Muscle layer of colon (tissue), 2 donors: ENCODE data around the gene TSSC4.

Experiments
- H3K27ac ChIP-seq: one replicate; pipeline ENCODE4 v1.7.0; 2013; ENCODE audit warnings: low read depth, mild to moderate bottlenecking, low read length, moderate library complexity
- H3K27me3 ChIP-seq, 2 donors: one replicate each; pipeline ENCODE4 v1.7.0; 2013; ENCODE audit warnings: low read length in 2 of 2, mild to moderate bottlenecking in 2 of 2; ENCODE audit not compliant: insufficient read depth in 2 of 2, control insufficient read depth in 1 of 2
- H3K36me3 ChIP-seq: one replicate; pipeline ENCODE4 v1.7.0; 2013; ENCODE audit warnings: mild to moderate bottlenecking, low read length; ENCODE audit not compliant: insufficient read depth
- H3K4me1 ChIP-seq: one replicate; pipeline ENCODE4 v1.7.0; 2013; ENCODE audit warnings: mild to moderate bottlenecking, low read length; ENCODE audit not compliant: insufficient read depth
- H3K4me3 ChIP-seq, 2 donors: one replicate each; pipeline ENCODE4 v1.7.0; 2013; ENCODE audit warnings: low read length in 2 of 2, low read depth in 1 of 2, mild to moderate bottlenecking in 1 of 2, moderate library complexity in 1 of 2
- H3K9ac ChIP-seq: one replicate; pipeline ENCODE4 v1.7.0; 2013; ENCODE audit warnings: low read length
- H3K9me3 ChIP-seq: one replicate; pipeline ENCODE4 v1.7.0; 2013; ENCODE audit warnings: mild to moderate bottlenecking, low read length
- donor health status: abdominal sarcoma.
- donor health status: Adenocarcinoma of cecum.

TSSC4 gene

GRCh38 chr11:2397005-2397404 is 3.5 kb upstream of the TSSC4 start:
- peaks cover 40% of the 10 kb centered on the region for H3K36me3 ChIP-seq
- no peaks in the 10 kb centered on the region for H3K27me3 ChIP-seq
- H3K4me3 ChIP-seq, result no peak overlapping the region
- peaks cover 27% of the 10 kb centered on the region for H3K4me1 ChIP-seq
- no peaks in the 10 kb centered on the region for H3K9me3 ChIP-seq
- H3K27ac ChIP-seq, result no peak overlapping the region
- H3K9ac ChIP-seq, result no peak overlapping the region

- no peaks in the 10 kb centered on the region for H3K27me3 ChIP-seq
- H3K4me1 ChIP-seq, result peaks cover 25% of the 10 kb centered on the region
- no peaks in the 10 kb centered on the region for H3K9me3 ChIP-seq
- H3K4me3 ChIP-seq, result peak overlapping the region in 1 of 2 donors; percentile 61
- H3K36me3 ChIP-seq, result peaks cover 52% of the 10 kb centered on the region
- H3K27ac ChIP-seq, result peak overlapping the region; percentile 95
- H3K9ac ChIP-seq, result peak overlapping the region; percentile 77
Measured at GRCh38 chr11:2398664-2399355, 1.7 kb upstream of the TSSC4 start.

GRCh38 chr11:2399488-2400068 is 972 bp upstream of the TSSC4 start:
- peak overlapping the region; percentile 77 for H3K9ac ChIP-seq
- H3K9me3 ChIP-seq, result no peaks in the 10 kb centered on the region
- H3K4me3 ChIP-seq, result peak overlapping the region; percentile 16 to 61
- H3K27ac ChIP-seq, result peak overlapping the region; percentile 95
- H3K36me3 ChIP-seq, result peaks cover 47% of the 10 kb centered on the region
- peaks cover 25% of the 10 kb centered on the region for H3K4me1 ChIP-seq
- H3K27me3 ChIP-seq, result no peaks in the 10 kb centered on the region

GRCh38 chr11:2400762-2401435 is 349 bp downstream of the TSSC4 start:
- no peaks in the 10 kb centered on the region for H3K27me3 ChIP-seq
- H3K4me1 ChIP-seq, result peaks cover 25% of the 10 kb centered on the region
- peak overlapping the region; percentile 75 to 100 for H3K4me3 ChIP-seq
- H3K9me3 ChIP-seq, result no peaks in the 10 kb centered on the region
- peak overlapping the region; percentile 84 for H3K27ac ChIP-seq
- H3K36me3 ChIP-seq, result peaks cover 37% of the 10 kb centered on the region
- H3K9ac ChIP-seq, result peak overlapping the region; percentile 98

- peak overlapping the region; percentile 84 for H3K27ac ChIP-seq
- peaks cover 25% of the 10 kb centered on the region for H3K4me1 ChIP-seq
Measured at GRCh38 chr11:2401436-2401984, 960 bp downstream of the TSSC4 start.

GRCh38 chr11:2402106-2402505 is 1.6 kb downstream of the TSSC4 start:
- H3K9ac ChIP-seq, result no peak overlapping the region
- no peak overlapping the region for H3K4me3 ChIP-seq
- no peak overlapping the region for H3K27ac ChIP-seq
- H3K27me3 ChIP-seq, result no peaks in the 10 kb centered on the region
- H3K36me3 ChIP-seq, result peaks cover 25% of the 10 kb centered on the region
- H3K9me3 ChIP-seq, result no peaks in the 10 kb centered on the region
- H3K4me1 ChIP-seq, result peaks cover 25% of the 10 kb centered on the region

More at GRCh38 chr11:2401436-2401984, 960 bp downstream of the TSSC4 start:
- H3K36me3 ChIP-seq, result peaks cover 31% of the 10 kb centered on the region
- no peaks in the 10 kb centered on the region for H3K27me3 ChIP-seq
- H3K9ac ChIP-seq, result peak overlapping the region; percentile 98
- no peaks in the 10 kb centered on the region for H3K9me3 ChIP-seq
- peak overlapping the region; percentile 75 to 100 for H3K4me3 ChIP-seq

- Histone ChIP-seq H3K4me1 (peaks cover 25% of the 10 kb centered on the region), H3K27ac (no peak overlapping the region), H3K36me3 (peaks cover 23% of the 10 kb centered on the region), H3K9me3 (no peaks in the 10 kb centered on the region), H3K9ac (no peak overlapping the region), H3K4me3 (no peak overlapping the region), H3K27me3 (no peaks in the 10 kb centered on the region)
Measured at GRCh38 chr11:2402890-2403645, 2.5 kb downstream of the TSSC4 start.

- Histone ChIP-seq H3K36me3 (peaks cover 17% of the 10 kb centered on the region), H3K9me3 (no peaks in the 10 kb centered on the region), H3K27me3 (no peaks in the 10 kb centered on the region), H3K9ac (no peak overlapping the region), H3K4me1 (peaks cover 14% of the 10 kb centered on the region), H3K27ac (no peak overlapping the region), H3K4me3 (no peak overlapping the region)
Measured at GRCh38 chr11:2404735-2405196, 4.2 kb downstream of the TSSC4 start.

- H3K4me3 ChIP-seq, result no peak overlapping the region
- H3K36me3 ChIP-seq, result peaks cover 17% of the 10 kb centered on the region
- no peak overlapping the region for H3K27ac ChIP-seq
- H3K4me1 ChIP-seq, result peaks cover 10% of the 10 kb centered on the region
- no peaks in the 10 kb centered on the region for H3K9me3 ChIP-seq
- H3K27me3 ChIP-seq, result no peaks in the 10 kb centered on the region
- H3K9ac ChIP-seq, result no peak overlapping the region
Measured at GRCh38 chr11:2406451-2406850, 5.9 kb downstream of the TSSC4 start.

GRCh38 chr11:2406878-2407410 is 6.4 kb downstream of the TSSC4 start:
- no peak overlapping the region for H3K4me3 ChIP-seq
- H3K27me3 ChIP-seq, result no peaks in the 10 kb centered on the region
- H3K27ac ChIP-seq, result no peak overlapping the region
- H3K9me3 ChIP-seq, result no peaks in the 10 kb centered on the region
- H3K4me1 ChIP-seq, result peaks cover 5% of the 10 kb centered on the region
- H3K9ac ChIP-seq, result no peak overlapping the region
- H3K36me3 ChIP-seq, result peaks cover 17% of the 10 kb centered on the region
